Activated naive CD4-positive, alpha-beta T cell treated with anti-CD3 and anti-CD28 coated beads for 36 hours (primary cell): Measurements from ENCODE around the gene ADCY4. TPM values are rescaled to one million over a fixed set of nuclear protein-coding genes. Genes with fewer than 3 reads are reported as not detected.
A peak's percentile ranks its signal among the peaks of the same experiment; 100 is the strongest.
"Not testable (repeated sequence)": the region's sequence is repeated elsewhere in the genome, so short reads cannot be mapped to it uniquely, and the experiment has no call there.

ENCODE experiments used
- CTCF ChIA-PET: fragments of 350-600 bp; sonication (Branson Sonifier 250); formaldehyde crosslinking; loops from one replicate; lab custom pipeline; 2021; ENCODE audit warnings: antibody characterized with exemption; lab: Charles Lee
- DNase-seq: peaks from one replicate; pipeline ENCODE4 v3.0.0-alpha.2; 2020
- H3K27ac Mint-ChIP-seq: one replicate; pipeline ENCODE4 v1.8.0; 2021; ENCODE audit warnings: mild to moderate bottlenecking, mixed read lengths
- H3K27me3 Mint-ChIP-seq: one replicate; pipeline ENCODE4 v1.8.0; 2021; ENCODE audit warnings: low read depth, mixed read lengths
- H3K36me3 Mint-ChIP-seq: one replicate; pipeline ENCODE4 v1.8.0; 2021; ENCODE audit warnings: low read depth, mixed read lengths
- H3K4me1 Mint-ChIP-seq: one replicate; pipeline ENCODE4 v1.8.0; 2021; ENCODE audit warnings: low read depth, mixed read lengths
- H3K4me3 Mint-ChIP-seq: one replicate; pipeline ENCODE4 v1.8.0; 2021; ENCODE audit warnings: mild to moderate bottlenecking, moderate library complexity, mixed read lengths
- H3K9me3 Mint-ChIP-seq: one replicate; pipeline ENCODE4 v1.8.0; 2021; ENCODE audit warnings: mixed read lengths
- intact Hi-C: fragments of 100-400 bp; cut with micrococcal nuclease; formaldehyde crosslinking; loops from one replicate; pipeline ENCODE4 v1.15.1; 2023
- total RNA-seq, 2 experiments: library from RNA; stranded (reverse); gene quantifications; one replicate each; pipeline ENCODE4 v1.2.3, GENCODE V29; 2021

Gene ADCY4
- total RNA-seq, 2 experiments from 2014 or later = 1.6 to 2.4 TPM

GRCh38 chr14:24335461-24336171 lies 745 bp upstream of the ADCY4 start:
- intact Hi-C loops = loop anchor here (10.0 kb wide), 1 partner anchor 819 kb away; no protein-coding TSS in a partner anchor
- CTCF ChIA-PET = interaction anchor here (1.1 to 25.1 kb wide), 6 partner anchors 9 to 106 kb away, joined by 3 to 617 read pairs (median 6); partner anchors contain the start of genes CBLN3, KHNYN and SDR39U1
- H3K4me1 Mint-ChIP-seq = peaks cover 44% of the 10 kb centered on the region

GRCh38 chr14:24332268-24332993 lies 2.4 kb downstream of the ADCY4 start:
- Mint-ChIP-seq H3K27ac (no peak overlapping the region), H3K36me3 (peaks cover 7% of the 10 kb centered on the region), H3K9me3 (no peaks in the 10 kb centered on the region), H3K27me3 (peaks cover 24% of the 10 kb centered on the region), H3K4me1 (peaks cover 28% of the 10 kb centered on the region), H3K4me3 (peak overlapping the region; percentile 71)
- intact Hi-C loops = loop anchor here (1.0 to 10.0 kb wide), 7 partner anchors 21 to 822 kb away; partner anchors contain the start of genes DHRS1, LTB4R, MDP1 and NOP9
- DNase-seq = peak; percentile 91
- CTCF ChIA-PET = interaction anchor here (0.6 to 25.1 kb wide), 31 partner anchors 8 to 226 kb away, joined by 3 to 617 read pairs (median 5); partner anchors contain the start of genes CBLN3, CIDEB, KHNYN and LTB4R

More at GRCh38 chr14:24335461-24336171, 745 bp upstream of the ADCY4 start:
- DNase-seq = no peak
- H3K27me3 Mint-ChIP-seq = peaks cover 24% of the 10 kb centered on the region
- H3K27ac Mint-ChIP-seq = no peak overlapping the region
- H3K36me3 Mint-ChIP-seq = peaks cover 7% of the 10 kb centered on the region
- H3K4me3 Mint-ChIP-seq = peak overlapping the region; percentile 9
- no peaks in the 10 kb centered on the region for H3K9me3 Mint-ChIP-seq

- no peak for DNase-seq
- Mint-ChIP-seq H3K4me1 (peaks cover 30% of the 10 kb centered on the region), H3K27ac (no peak overlapping the region), H3K27me3 (peaks cover 24% of the 10 kb centered on the region), H3K4me3 (peak overlapping the region; percentile 71), H3K9me3 (no peaks in the 10 kb centered on the region), H3K36me3 (peaks cover 7% of the 10 kb centered on the region)
- intact Hi-C loops = loop anchor here (1.0 to 10.0 kb wide), 7 partner anchors 20 to 823 kb away; partner anchors contain the start of genes DHRS1, LTB4R, MDP1 and NOP9
- CTCF ChIA-PET = interaction anchor here (0.7 to 25.1 kb wide), 19 partner anchors 9 to 227 kb away, joined by 3 to 617 read pairs (median 4); partner anchors contain the start of genes CBLN3, CIDEB, KHNYN and LTB4R
These were observed 3.1 kb downstream of the ADCY4 start for GRCh38 chr14:24331731-24332267.

GRCh38 chr14:24330973-24331674 lies 3.7 kb downstream of the ADCY4 start:
- peaks cover 24% of the 10 kb centered on the region for H3K27me3 Mint-ChIP-seq
- no peak overlapping the region for H3K27ac Mint-ChIP-seq
- H3K36me3 Mint-ChIP-seq = peaks cover 5% of the 10 kb centered on the region
- CTCF ChIA-PET = interaction anchor here (0.7 to 25.1 kb wide), 9 partner anchors 10 to 98 kb away, joined by 3 to 617 read pairs (median 7); partner anchors contain the start of genes CBLN3, CIDEB, KHNYN and LTB4R
- no peak for DNase-seq
- H3K4me1 Mint-ChIP-seq = peaks cover 30% of the 10 kb centered on the region
- H3K4me3 Mint-ChIP-seq = no peak overlapping the region
- intact Hi-C loops = loop anchor here (10.0 kb wide), 1 partner anchor 824 kb away; no protein-coding TSS in a partner anchor
- no peaks in the 10 kb centered on the region for H3K9me3 Mint-ChIP-seq

GRCh38 chr14:24329736-24330135 lies 5.1 kb downstream of the ADCY4 start:
- Mint-ChIP-seq H3K36me3 (no peaks in the 10 kb centered on the region), H3K4me1 (peaks cover 25% of the 10 kb centered on the region), H3K4me3 (no peak overlapping the region), H3K27ac (no peak overlapping the region), H3K27me3 (peaks cover 20% of the 10 kb centered on the region), H3K9me3 (no peaks in the 10 kb centered on the region)
- intact Hi-C loops = loop anchor here (10.0 kb wide), 1 partner anchor 825 kb away; no protein-coding TSS in a partner anchor
- DNase-seq = no peak
- CTCF ChIA-PET = interaction anchor here (0.6 to 25.1 kb wide), 5 partner anchors 8 to 249 kb away, joined by 3 to 617 read pairs (median 6); partner anchors contain the start of genes CBLN3, CIDEB, KHNYN and LTB4R

- Mint-ChIP-seq H3K4me3 (no peak overlapping the region), H3K27ac (no peak overlapping the region), H3K27me3 (peaks cover 16% of the 10 kb centered on the region), H3K9me3 (no peaks in the 10 kb centered on the region), H3K4me1 (peaks cover 21% of the 10 kb centered on the region), H3K36me3 (no peaks in the 10 kb centered on the region)
- CTCF ChIA-PET = interaction anchor here (0.9 to 25.1 kb wide), 5 partner anchors 9 to 100 kb away, joined by 3 to 617 read pairs (median 6); partner anchors contain the start of genes CBLN3, CIDEB, KHNYN and LTB4R
- no peak for DNase-seq
- intact Hi-C loops = no loop called here
These were observed 5.7 kb downstream of the ADCY4 start for GRCh38 chr14:24329073-24329663.

- intact Hi-C loops = loop anchor here (1.0 kb wide), 2 partner anchors 103 to 108 kb away; no protein-coding TSS in a partner anchor
- not testable (repeated sequence) for H3K27ac Mint-ChIP-seq, H3K9me3 Mint-ChIP-seq, H3K4me3 Mint-ChIP-seq, H3K36me3 Mint-ChIP-seq
- DNase-seq = peak; percentile 49
- H3K4me1 Mint-ChIP-seq = peaks cover 15% of the 10 kb centered on the region
- CTCF ChIA-PET = interaction anchor here (1.5 to 25.1 kb wide), 3 partner anchors 11 to 102 kb away, joined by 3 to 617 read pairs (median 111); partner anchors contain the start of genes CBLN3, CIDEB, KHNYN and LTB4R
- H3K27me3 Mint-ChIP-seq = peaks cover 10% of the 10 kb centered on the region
These were observed 7.0 kb downstream of the ADCY4 start for GRCh38 chr14:24327914-24328313.

GRCh38 chr14:24327303-24327702 lies 7.6 kb downstream of the ADCY4 start:
- CTCF ChIA-PET = interaction anchor here (1.0 to 25.1 kb wide), 5 partner anchors 9 to 102 kb away, joined by 3 to 617 read pairs (median 5); partner anchors contain the start of genes CBLN3, CIDEB, KHNYN and LTB4R
- no peak overlapping the region for H3K27ac Mint-ChIP-seq
- peaks cover 11% of the 10 kb centered on the region for H3K4me1 Mint-ChIP-seq
- DNase-seq = no peak
- intact Hi-C loops = loop anchor here (1.0 kb wide), 1 partner anchor 109 kb away; no protein-coding TSS in a partner anchor
- H3K27me3 Mint-ChIP-seq = peaks cover 7% of the 10 kb centered on the region
- no peaks in the 10 kb centered on the region for H3K9me3 Mint-ChIP-seq
- no peak overlapping the region for H3K4me3 Mint-ChIP-seq
- no peaks in the 10 kb centered on the region for H3K36me3 Mint-ChIP-seq

- Mint-ChIP-seq H3K27me3 (peaks cover 3% of the 10 kb centered on the region), H3K9me3 (no peaks in the 10 kb centered on the region), H3K36me3 (no peaks in the 10 kb centered on the region), H3K4me3 (no peak overlapping the region), H3K4me1 (peaks cover 5% of the 10 kb centered on the region), H3K27ac (no peak overlapping the region)
- DNase-seq = no peak
- intact Hi-C loops = no loop called here
- CTCF ChIA-PET = interaction anchor here (0.9 to 25.1 kb wide), 3 partner anchors 8 to 104 kb away, joined by 3 to 617 read pairs (median 111); partner anchors contain the start of genes CBLN3, CIDEB, KHNYN and LTB4R
These were observed 8.9 kb downstream of the ADCY4 start for GRCh38 chr14:24325963-24326362.

GRCh38 chr14:24325041-24325530 lies 9.8 kb downstream of the ADCY4 start:
- CTCF ChIA-PET = interaction anchor here (0.6 to 25.1 kb wide), 4 partner anchors 8 to 118 kb away, joined by 3 to 617 read pairs (median 6); partner anchors contain the start of genes CBLN3, CIDEB, KHNYN and SDR39U1
- peaks cover 3% of the 10 kb centered on the region for H3K27me3 Mint-ChIP-seq
- H3K36me3 Mint-ChIP-seq = no peaks in the 10 kb centered on the region
- intact Hi-C loops = no loop called here
- H3K9me3 Mint-ChIP-seq = no peaks in the 10 kb centered on the region
- H3K4me1 Mint-ChIP-seq = peaks cover 5% of the 10 kb centered on the region
- no peak overlapping the region for H3K27ac Mint-ChIP-seq
- H3K4me3 Mint-ChIP-seq = no peak overlapping the region
- DNase-seq = no peak
